Caco-2 (cell line): ENCODE data around the gene LMOD1. TPM values are rescaled to one million over a fixed set of nuclear protein-coding genes. Genes with fewer than 3 reads are reported as not detected.

ENCODE experiments used
- Bru-seq: library from RNA; stranded (reverse); fragments of 400-500 nt; gene quantifications from one replicate; lab custom pipeline; 2021; lab: Mats Ljungman, UMichigan
- BruChase-seq, 2 experiments: library from RNA; stranded (reverse); fragments of 400-500 nt; gene quantifications; one replicate each; lab custom pipeline; 2021; lab: Mats Ljungman, UMichigan
- BruUV-seq: library from RNA; stranded (reverse); fragments of 400-500 nt; replicated peaks from 2 replicates; lab custom pipeline; 2021; lab: Mats Ljungman, UMichigan
- CTCF ChIA-PET: fragments of 300-600 bp; sonication (Branson Sonifier 250); formaldehyde crosslinking; loops from one replicate; lab custom pipeline; 2022; ENCODE audit warnings: antibody characterized with exemption; lab: Charles Lee
- POLR2A ChIA-PET: fragments of 300-600 bp; sonication (Branson Sonifier 250); formaldehyde crosslinking; loops from one replicate; lab custom pipeline; 2022; ENCODE audit warnings: antibody characterized with exemption; lab: Charles Lee
- DNase-seq, 2 experiments: peaks; one replicate each; pipeline versions ENCODE4 v3.0.0 to v3.0.0-alpha.2; 2020 to 2022
- H3K27me3 ChIP-seq: replicated peaks from 2 replicates; pipeline ENCODE4 v1.6.0; 2011; ENCODE audit warnings: low read length; ENCODE audit not compliant: control insufficient read depth, insufficient read depth
- H3K36me3 ChIP-seq: 2 replicates; pipeline ENCODE4 v1.5.1; 2011; ENCODE audit warnings: low read length; ENCODE audit not compliant: control insufficient read depth, insufficient read depth
- H3K4me1 ChIP-seq: fragments of 250-450 bp; sonication (Bioruptor Pico); 2 replicates; pipeline ENCODE4 v1.5.1; 2020; ENCODE audit warnings: mild to moderate bottlenecking
- H3K4me3 ChIP-seq: 2 replicates; pipeline ENCODE4 v1.5.1; 2011; ENCODE audit warnings: low read depth, mild to moderate bottlenecking, control low read depth, low read length
- H3K9me3 ChIP-seq: fragments of 250-450 bp; sonication (Bioruptor Pico); 2 replicates; pipeline ENCODE4 v1.5.1; 2020; ENCODE audit warnings: mild to moderate bottlenecking, moderate library complexity
- H3K27ac Mint-ChIP-seq: one replicate; pipeline ENCODE4 v1.8.0; 2022; ENCODE audit warnings: mixed read lengths; ENCODE audit not compliant: unreplicated experiment
- H3K27me3 Mint-ChIP-seq: one replicate; pipeline ENCODE4 v1.8.0; 2022; ENCODE audit warnings: mixed read lengths; ENCODE audit not compliant: insufficient read depth, unreplicated experiment
- H3K36me3 Mint-ChIP-seq: one replicate; pipeline ENCODE4 v1.8.0; 2022; ENCODE audit warnings: mild to moderate bottlenecking, mixed read lengths; ENCODE audit not compliant: insufficient read depth, unreplicated experiment
- H3K4me1 Mint-ChIP-seq: one replicate; pipeline ENCODE4 v1.8.0; 2022; ENCODE audit warnings: low read depth, mixed read lengths; ENCODE audit not compliant: unreplicated experiment
- H3K4me3 Mint-ChIP-seq: one replicate; pipeline ENCODE4 v1.8.0; 2022; ENCODE audit warnings: mild to moderate bottlenecking, moderate library complexity, mixed read lengths; ENCODE audit not compliant: unreplicated experiment
- H3K9me3 Mint-ChIP-seq: one replicate; pipeline ENCODE4 v1.8.0; 2022; ENCODE audit warnings: mixed read lengths; ENCODE audit not compliant: unreplicated experiment
- CTCF ChIP-seq, 2 experiments: fragments of 200-600 bp in 1 of 2; IDR thresholded peaks; 1 replicate in 1 of 2; 2 replicates in 1 of 2; pipeline versions ENCODE4 v1.5.1 to v1.8.0; 2011 to 2022; ENCODE audit warnings: antibody characterized with exemption in 1 of 2, control low read depth in 1 of 2, inconsistent platforms in 1 of 2, low read depth in 1 of 2, low read length in 1 of 2, mild to moderate bottlenecking in 1 of 2, moderate library complexity in 1 of 2; ENCODE audit not compliant: insufficient read depth in 1 of 2, severe bottlenecking in 1 of 2, unreplicated experiment in 1 of 2
- intact Hi-C: fragments of 100-400 bp; cut with micrococcal nuclease; formaldehyde crosslinking; loops from one replicate; pipeline ENCODE4 v1.10.0; 2022; ENCODE audit not compliant: unreplicated experiment
- long read RNA-seq: library from polyadenylated mRNA; stranded (forward); transcript quantifications from one replicate; pipeline ENCODE4 v2.0.0, GENCODE V29; 2022
- total RNA-seq: library from RNA; stranded (reverse); gene quantifications from 2 replicates; pipeline ENCODE4 v1.2.3, GENCODE V29; 2022

Gene LMOD1
- total RNA-seq (0.11 TPM in 1 of 2 replicates, not detected in the other), Bru-seq, nascent RNA (percentile 11 among the genes with signal in this experiment), BruChase-seq, experiment 1, labeled RNA remaining after a 2-hour chase (percentile 12 among the genes with signal in this experiment), BruChase-seq, experiment 2, labeled RNA remaining after a 6-hour chase (percentile 11 among the genes with signal in this experiment)
- long read RNA-seq, partial matches to known transcripts = 0 of 1 reads
- long read RNA-seq, other reads (novel, unspliced or antisense) = 1 of 1 reads

GRCh38 chr1:201946224-201946908, at the start of gene LMOD1:
Gene LMOD1, minus strand, starts transcription at chr1:201946548. Its CDS starts 208 bp downstream, at chr1:201946340.
- Mint-ChIP-seq H3K27me3 (peaks cover 9% of the 10 kb centered on the region), H3K4me1 (peaks cover 20% of the 10 kb centered on the region), H3K27ac (peak within 1 kb of the TSS; percentile 18), H3K9me3 (no peaks in the 10 kb centered on the region), H3K4me3 (peak within 1 kb of the TSS; percentile 81), H3K36me3 (no peaks in the 10 kb centered on the region)
- H3K9me3 ChIP-seq = no peaks in the 10 kb centered on the region
- intact Hi-C loops = loop anchor here (1.0 kb wide), 1 partner anchor 9 kb away; the partner anchor contains the start of gene TIMM17A
- BruUV-seq = no TSS peak
- ChIA-PET CTCF (interaction anchor here (0.6 to 2.3 kb wide), 5 partner anchors 25 to 68 kb away, joined by 3 to 10 read pairs (median 7); no protein-coding TSS in a partner anchor), POLR2A (interaction anchor here (0.6 to 2.0 kb wide), 2 partner anchors 9 to 61 kb away, joined by 3 to 9 read pairs; partner anchors contain the start of gene TIMM17A)
- no peaks in the 10 kb centered on the region for H3K36me3 ChIP-seq
- peaks cover 10% of the 10 kb centered on the region for H3K4me1 ChIP-seq
- no peaks in the 10 kb centered on the region for H3K27me3 ChIP-seq
- peak; percentile 86 to 88 for DNase-seq
- H3K4me3 ChIP-seq = peak within 1 kb of the TSS; percentile 28
- no peak for TF ChIP-seq CTCF (IDR thresholded peaks at IDR 0.05; ENCODE audit: insufficient read depth in 1 of 2, low read depth in 1 of 2, low read length in 1 of 2, severe bottlenecking in 1 of 2, unreplicated experiment in 1 of 2)

- CTCF ChIA-PET = no interaction called here
- no peak overlapping the region for H3K4me3 ChIP-seq
- POLR2A ChIA-PET = no interaction called here
- no peaks in the 10 kb centered on the region for H3K27me3 ChIP-seq
- TF ChIP-seq CTCF (IDR thresholded peaks at IDR 0.05; ENCODE audit: insufficient read depth in 1 of 2, low read depth in 1 of 2, low read length in 1 of 2, severe bottlenecking in 1 of 2, unreplicated experiment in 1 of 2) = no peak
- Mint-ChIP-seq H3K9me3 (no peaks in the 10 kb centered on the region), H3K27ac (no peak overlapping the region), H3K27me3 (no peaks in the 10 kb centered on the region), H3K36me3 (peaks cover 73% of the 10 kb centered on the region), H3K4me3 (no peak overlapping the region), H3K4me1 (peaks cover 6% of the 10 kb centered on the region)
- H3K36me3 ChIP-seq = peaks cover 7% of the 10 kb centered on the region
- intact Hi-C loops = no loop called here
- peak in 1 of 2 experiments; percentile 10 for DNase-seq
- H3K4me1 ChIP-seq = no peaks in the 10 kb centered on the region
- no TSS peak for BruUV-seq
- H3K9me3 ChIP-seq = no peaks in the 10 kb centered on the region
Observed at GRCh38 chr1:201990427-201990826, 44.1 kb upstream of the LMOD1 start.

GRCh38 chr1:201989354-201990128, 43.2 kb upstream of the LMOD1 start:
- no peaks in the 10 kb centered on the region for H3K27me3 Mint-ChIP-seq
- Histone ChIP-seq H3K4me1 (peaks cover under 1% of the 10 kb centered on the region; the same call in 1 of the 2 replicates), H3K36me3 (peaks cover 7% of the 10 kb centered on the region), H3K9me3 (no peaks in the 10 kb centered on the region), H3K27me3 (no peaks in the 10 kb centered on the region), H3K4me3 (no peak overlapping the region)
- CTCF ChIA-PET = no interaction called here
- H3K4me3 Mint-ChIP-seq = no peak overlapping the region
- no peaks in the 10 kb centered on the region for H3K9me3 Mint-ChIP-seq
- intact Hi-C loops = no loop called here
- POLR2A ChIA-PET = interaction anchor here (1.4 kb wide), 1 partner anchor 20 kb away, joined by 3 read pairs; the partner anchor contains the start of gene ELF3
- H3K36me3 Mint-ChIP-seq = peaks cover 65% of the 10 kb centered on the region
- H3K4me1 Mint-ChIP-seq = peaks cover 6% of the 10 kb centered on the region
- H3K27ac Mint-ChIP-seq = no peak overlapping the region
- no peak for TF ChIP-seq CTCF (IDR thresholded peaks at IDR 0.05; ENCODE audit: insufficient read depth in 1 of 2, low read depth in 1 of 2, low read length in 1 of 2, severe bottlenecking in 1 of 2, unreplicated experiment in 1 of 2)
- peak in 1 of 2 experiments; percentile 7 for DNase-seq
- no TSS peak for BruUV-seq
